GM21381 (cell line): ENCODE measurements around the gene ELAVL2.

Experiments used
- ATAC-seq: cut with Tn5 transposase; IDR thresholded peaks from one replicate; pipeline ENCODE4 v1.9.1; 2021; ENCODE audit warnings: mild to moderate bottlenecking, moderate library complexity; ENCODE audit not compliant: unreplicated experiment

ELAVL2 gene

GRCh38 chr9:23774266-23774665 is 51.8 kb downstream of the ELAVL2 start:
- ATAC-seq = no peak

- no peak for ATAC-seq
These were observed 53.7 kb downstream of the ELAVL2 start for GRCh38 chr9:23772385-23772783.

- ATAC-seq = no peak
These were observed 54.2 kb downstream of the ELAVL2 start for GRCh38 chr9:23771746-23772384.

GRCh38 chr9:23769307-23769935 is 56.6 kb downstream of the ELAVL2 start:
- ATAC-seq = no peak

GRCh38 chr9:23768861-23769260 is 57.2 kb downstream of the ELAVL2 start:
- ATAC-seq = no peak

- no peak for ATAC-seq
These were observed 59.4 kb downstream of the ELAVL2 start for GRCh38 chr9:23766613-23767012.

GRCh38 chr9:23765561-23765960 is 60.5 kb downstream of the ELAVL2 start:
- no peak for ATAC-seq

GRCh38 chr9:23764219-23764618 is 61.8 kb downstream of the ELAVL2 start:
- ATAC-seq = no peak

- ATAC-seq = no peak
These were observed 71.5 kb downstream of the ELAVL2 start for GRCh38 chr9:23754551-23754950.

- ATAC-seq = no peak
These were observed 73.2 kb downstream of the ELAVL2 start for GRCh38 chr9:23752859-23753258.

- ATAC-seq = no peak
These were observed 74.4 kb downstream of the ELAVL2 start for GRCh38 chr9:23751633-23752032.

GRCh38 chr9:23750808-23751207 is 75.2 kb downstream of the ELAVL2 start:
- ATAC-seq = no peak

- ATAC-seq = no peak
These were observed 78.7 kb downstream of the ELAVL2 start for GRCh38 chr9:23747088-23748075.

GRCh38 chr9:23746317-23746716 is 79.7 kb downstream of the ELAVL2 start:
- no peak for ATAC-seq

- no peak for ATAC-seq
These were observed 83.0 kb downstream of the ELAVL2 start for GRCh38 chr9:23743036-23743435.

GRCh38 chr9:23741351-23741750 is 84.7 kb downstream of the ELAVL2 start:
- no peak for ATAC-seq

GRCh38 chr9:23740531-23740930 is 85.5 kb downstream of the ELAVL2 start:
- no peak for ATAC-seq

- ATAC-seq = no peak
These were observed 86.3 kb downstream of the ELAVL2 start for GRCh38 chr9:23739753-23740152.

- no peak for ATAC-seq
These were observed 89.7 kb downstream of the ELAVL2 start for GRCh38 chr9:23736293-23736692.

GRCh38 chr9:23733495-23734078 is 92.5 kb downstream of the ELAVL2 start:
- no peak for ATAC-seq

GRCh38 chr9:23731353-23731752 is 94.7 kb downstream of the ELAVL2 start:
- no peak for ATAC-seq
